Testis (tissue), 2 donors: ENCODE results near the gene PLCD4.

Experiments used
- CTCF ChIP-seq, 3 experiments: fragments of 450-650 bp in 2 of 3; fragments of 200-600 bp in 1 of 3; sonication (generic) in 1 of 3; IDR thresholded peaks; one replicate each; pipeline ENCODE4 v1.5.1; 2016 to 2019; ENCODE audit warnings: antibody characterized with exemption in 3 of 3, mild to moderate bottlenecking in 2 of 3, moderate library complexity in 1 of 3
- POLR2A ChIP-seq: fragments of 450-650 bp; IDR thresholded peaks from one replicate; pipeline ENCODE4 v1.6.1; 2017; ENCODE audit warnings: antibody characterized with exemption, mild to moderate bottlenecking, moderate library complexity

GRCh38 chr2:218622606-218623365 lies 15.1 kb downstream of the PLCD4 start:
- TF ChIP-seq POLR2A (no peak), CTCF (IDR thresholded peaks at IDR 0.05) (no peak)
